Activated CD4-positive, alpha-beta T cell treated with anti-CD3 and anti-CD28 coated beads, Interleukin-10, Interleukin-2, amounts not matched to agents 100 ng/mL and 50 ng/mL, durations not matched to agents 16 hours and 8 hours (primary cell): ENCODE results near the gene SYF2.
A peak's percentile ranks its signal among the peaks of the same experiment; 100 is the strongest.
"Not testable (repeated sequence)": the region's sequence is repeated elsewhere in the genome, so short reads cannot be mapped to it uniquely, and the experiment has no call there.

Experiments
- DNase-seq: peaks from one replicate; pipeline ENCODE4 v3.0.0-alpha.2; 2020

The SYF2 gene

DNA sequence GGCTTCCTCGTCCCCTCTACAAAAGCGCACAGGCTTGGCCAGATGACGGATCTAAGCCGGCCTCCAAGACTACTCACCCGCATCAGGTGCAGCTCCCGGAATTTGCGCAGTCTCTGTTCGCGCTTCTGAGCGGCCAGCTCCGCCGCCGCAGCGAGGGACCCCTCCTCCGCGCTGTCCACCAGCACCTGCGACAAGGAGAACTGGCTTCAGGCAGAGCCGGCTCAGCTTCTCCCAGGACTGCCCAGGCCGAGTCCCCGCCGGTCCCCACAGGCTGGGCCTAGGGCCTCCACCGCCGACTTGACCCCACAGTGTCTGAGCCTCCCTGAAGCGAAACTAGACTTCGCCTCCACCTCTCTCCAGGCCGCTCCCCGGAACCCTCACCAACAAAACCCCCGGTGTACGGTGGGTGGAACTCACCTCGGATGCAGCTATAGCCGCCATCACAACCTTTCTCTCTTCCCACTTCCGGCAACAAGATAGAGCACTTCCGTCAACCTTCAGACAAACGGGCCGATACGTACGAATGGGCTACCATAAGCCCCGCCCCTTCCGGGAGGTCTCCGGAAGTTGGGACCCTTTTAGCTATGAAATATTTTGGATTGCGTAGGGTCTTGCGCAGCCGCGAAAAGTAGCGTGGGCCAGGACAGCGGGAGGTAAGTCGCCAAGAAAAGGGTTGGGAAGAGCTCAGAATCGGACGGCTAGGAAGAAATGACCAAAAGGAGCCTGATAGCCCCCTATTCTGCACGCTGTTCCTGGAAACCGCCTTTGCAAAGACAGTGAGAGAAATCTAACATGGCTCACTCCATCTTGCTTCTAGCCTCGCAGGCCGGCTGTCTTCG is at the start of gene SYF2:
SYF2 (minus strand) TSS at position 476 of the 839 bp plus-strand sequence; CDS start at position 441, 35 bp downstream.
- peak; percentile 95 for DNase-seq

DNA sequence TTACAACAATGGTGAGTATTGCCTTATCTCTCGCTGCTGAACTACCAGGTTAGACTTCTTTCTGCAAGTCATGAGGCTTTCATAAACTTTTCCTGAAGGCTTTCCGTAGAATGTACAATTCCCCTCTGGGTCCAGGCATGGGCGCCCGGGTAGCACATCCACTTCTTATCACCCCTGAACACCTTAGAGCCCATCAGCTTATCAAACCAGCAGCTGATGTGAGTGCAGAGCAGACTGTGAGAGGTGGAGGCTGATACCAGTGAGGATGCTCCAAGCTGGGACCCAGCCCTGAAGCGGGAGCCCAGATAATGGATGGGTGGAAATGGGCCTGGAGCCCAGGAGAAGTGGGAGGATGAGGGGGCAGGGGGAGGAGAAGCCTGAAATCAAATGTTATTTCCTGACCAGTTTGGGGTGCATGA is 47.4 kb upstream of the SYF2 start:
- DNase-seq: not testable (repeated sequence)

DNA sequence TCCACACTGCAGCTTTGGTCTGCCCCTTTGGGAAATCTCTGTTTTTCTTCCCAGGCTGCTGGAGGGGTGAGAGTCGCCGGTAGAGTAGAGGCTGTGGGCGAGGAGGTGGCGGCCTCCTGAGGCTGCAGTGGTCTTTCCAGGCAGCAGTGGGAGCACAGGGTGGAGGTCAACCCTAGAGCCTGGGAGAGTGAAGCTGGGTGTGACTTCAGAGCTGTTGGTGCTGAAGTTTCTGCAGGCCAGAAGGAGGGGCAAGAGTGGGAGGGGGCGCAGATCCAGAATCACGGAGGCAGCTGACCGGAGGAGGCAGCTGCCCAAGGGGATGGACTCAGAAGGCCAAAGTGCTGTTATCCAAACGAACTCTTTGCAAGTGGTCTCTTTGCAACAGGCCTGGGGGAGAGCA is 46.5 kb upstream of the SYF2 start:
- not testable (repeated sequence) for DNase-seq

DNA sequence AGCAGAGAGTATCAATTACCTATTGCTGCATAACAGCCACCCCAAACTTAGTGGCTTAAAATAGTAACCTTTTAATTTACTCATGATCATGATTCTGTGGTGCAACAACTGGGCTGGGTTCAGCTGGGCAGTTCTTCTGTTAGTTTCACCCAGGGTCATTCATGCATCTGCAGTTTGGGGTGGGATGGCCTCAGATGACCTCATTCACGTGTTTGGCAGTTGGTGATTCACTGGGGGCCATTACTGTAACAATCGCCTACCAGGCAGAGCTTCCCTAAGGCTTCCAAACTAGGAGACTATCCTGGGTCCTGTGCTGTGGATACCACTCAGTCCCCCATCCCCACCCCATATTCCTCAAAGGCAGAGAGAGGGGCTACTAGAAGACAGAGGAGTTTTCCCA is 46.1 kb upstream of the SYF2 start:
- DNase-seq: not testable (repeated sequence)

DNA sequence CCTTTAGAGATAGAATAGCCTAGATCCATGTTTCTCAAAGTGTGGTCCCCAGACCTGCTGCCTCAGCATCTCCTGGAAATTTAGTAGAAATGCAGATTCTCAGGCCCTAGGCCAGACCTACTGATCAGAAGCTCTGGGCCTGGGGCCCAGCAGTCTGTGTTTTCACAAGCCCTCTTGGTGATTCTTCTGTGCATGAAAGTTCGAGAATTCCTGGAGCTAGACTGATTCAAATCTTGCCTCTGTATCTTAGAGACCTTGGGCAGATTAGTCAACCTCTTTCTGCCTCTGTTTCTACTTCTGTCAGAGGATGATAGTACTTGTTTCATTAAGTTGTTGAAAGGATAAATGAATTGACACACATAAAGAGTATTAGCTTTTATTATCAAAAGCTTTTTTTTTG is 45.0 kb upstream of the SYF2 start:
- DNase-seq: not testable (repeated sequence)

DNA sequence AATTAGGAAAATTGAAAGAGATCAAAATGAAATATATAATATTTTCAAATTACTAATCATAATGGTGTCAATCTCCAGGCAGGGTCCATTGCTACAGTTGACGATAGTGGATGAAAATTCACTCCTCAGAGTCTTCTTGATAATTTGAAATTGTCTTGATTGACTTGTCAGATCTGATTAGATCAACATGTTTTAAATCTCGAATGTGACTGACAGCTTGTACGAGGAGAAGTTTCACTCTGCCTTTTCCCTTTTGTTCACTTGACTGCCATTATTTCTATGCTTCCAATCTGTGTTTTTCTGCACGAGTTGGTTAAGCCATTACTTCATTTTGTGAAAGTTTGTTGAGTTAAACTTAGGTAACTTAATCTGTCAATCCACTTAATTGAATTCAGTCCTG is 43.3 kb upstream of the SYF2 start:
- not testable (repeated sequence) for DNase-seq

DNA sequence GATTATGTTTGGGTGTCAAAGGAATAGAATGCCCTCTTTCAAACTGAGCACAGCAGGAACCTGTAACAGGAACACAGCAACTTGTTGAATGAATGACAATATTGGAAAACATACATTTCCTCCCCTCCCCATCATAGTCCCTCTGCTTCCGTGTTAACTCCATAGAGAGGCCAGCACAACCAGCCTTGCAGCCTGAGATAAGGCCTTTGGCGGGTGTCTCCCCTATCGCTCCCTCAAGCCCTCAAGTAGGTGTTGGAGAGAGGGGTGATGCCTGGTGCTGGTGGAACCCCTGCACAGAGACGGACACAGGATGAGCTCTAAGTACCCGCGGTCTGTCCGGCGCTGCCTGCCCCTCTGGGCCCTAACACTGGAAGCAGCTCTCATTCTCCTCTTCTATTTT is 39.9 kb upstream of the SYF2 start, which contains the start of gene RHD:
RHD (plus strand) TSS at position 272 of the 400 bp plus-strand sequence; CDS start at position 311, 39 bp downstream.
- not testable (repeated sequence) for DNase-seq

DNA sequence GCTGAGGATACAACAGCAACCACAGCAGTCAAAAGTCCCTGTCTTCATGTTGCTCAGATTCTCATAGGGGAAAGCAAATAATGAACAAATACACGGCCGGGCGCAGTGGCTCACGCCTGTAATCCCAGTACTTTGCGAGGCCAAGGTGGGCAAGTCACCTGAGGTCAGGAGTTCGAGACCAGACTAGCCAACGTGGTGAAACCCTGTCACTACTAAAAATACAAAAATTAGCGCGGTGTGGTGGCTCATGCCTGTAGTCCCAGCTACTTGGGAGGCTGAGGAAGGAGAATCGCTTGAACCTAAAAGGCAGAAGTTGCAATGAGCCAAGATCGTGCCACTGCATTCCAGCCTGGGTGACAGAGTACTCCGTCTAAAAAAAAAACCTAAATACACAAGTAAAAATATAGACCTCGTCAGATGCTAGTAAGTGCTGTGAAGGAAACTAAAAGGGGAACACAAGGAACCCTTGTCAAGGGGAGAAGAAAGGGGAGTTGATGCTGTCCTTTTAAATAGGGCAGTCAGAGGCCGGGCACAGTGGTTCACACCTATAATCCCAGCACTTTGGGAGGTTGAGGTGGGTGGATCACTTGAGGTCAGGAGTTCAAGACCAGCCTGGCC is 36.0 kb upstream of the SYF2 start:
- DNase-seq: not testable (repeated sequence)

DNA sequence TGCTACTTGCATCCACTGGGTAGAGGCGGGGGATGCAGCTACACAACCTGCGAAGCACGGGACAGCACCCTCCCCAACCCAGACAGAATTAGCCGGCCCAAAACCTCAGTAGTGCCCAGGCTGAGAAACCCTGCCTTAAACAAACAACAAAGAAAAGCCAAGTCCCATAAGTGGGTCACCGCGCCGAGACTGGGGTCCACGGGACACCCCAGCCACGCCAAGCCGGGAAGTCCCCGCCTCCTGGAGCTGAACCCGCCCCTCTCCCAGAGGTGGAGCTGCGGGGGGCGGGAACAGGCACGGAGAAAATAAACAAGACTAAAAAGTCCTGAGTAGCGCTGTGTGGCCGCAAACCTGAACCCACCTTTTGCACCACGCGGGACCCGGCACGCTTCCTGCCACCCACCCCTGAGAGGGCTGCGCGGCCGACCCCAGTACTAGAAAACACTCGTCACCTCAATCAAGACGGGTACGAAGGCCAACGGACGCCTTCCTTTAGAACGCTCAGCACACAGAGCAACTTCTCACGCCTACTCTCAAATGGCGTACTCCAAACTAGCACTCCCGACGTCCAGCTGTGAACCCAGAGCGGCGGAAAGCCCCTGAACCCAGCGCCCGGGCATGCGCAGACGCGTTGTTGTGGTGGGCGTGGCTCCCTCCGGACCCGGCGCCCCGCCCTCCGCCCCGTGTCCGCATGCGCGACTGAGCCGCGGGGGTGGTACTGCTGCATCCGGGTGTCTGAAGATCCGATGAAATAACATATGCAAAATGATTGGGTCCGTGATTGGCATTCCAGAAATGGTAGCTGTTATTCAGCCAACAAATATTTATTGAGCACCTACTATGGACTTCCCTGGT is 35.2 kb upstream of the SYF2 start:
- DNase-seq: not testable (repeated sequence)

DNA sequence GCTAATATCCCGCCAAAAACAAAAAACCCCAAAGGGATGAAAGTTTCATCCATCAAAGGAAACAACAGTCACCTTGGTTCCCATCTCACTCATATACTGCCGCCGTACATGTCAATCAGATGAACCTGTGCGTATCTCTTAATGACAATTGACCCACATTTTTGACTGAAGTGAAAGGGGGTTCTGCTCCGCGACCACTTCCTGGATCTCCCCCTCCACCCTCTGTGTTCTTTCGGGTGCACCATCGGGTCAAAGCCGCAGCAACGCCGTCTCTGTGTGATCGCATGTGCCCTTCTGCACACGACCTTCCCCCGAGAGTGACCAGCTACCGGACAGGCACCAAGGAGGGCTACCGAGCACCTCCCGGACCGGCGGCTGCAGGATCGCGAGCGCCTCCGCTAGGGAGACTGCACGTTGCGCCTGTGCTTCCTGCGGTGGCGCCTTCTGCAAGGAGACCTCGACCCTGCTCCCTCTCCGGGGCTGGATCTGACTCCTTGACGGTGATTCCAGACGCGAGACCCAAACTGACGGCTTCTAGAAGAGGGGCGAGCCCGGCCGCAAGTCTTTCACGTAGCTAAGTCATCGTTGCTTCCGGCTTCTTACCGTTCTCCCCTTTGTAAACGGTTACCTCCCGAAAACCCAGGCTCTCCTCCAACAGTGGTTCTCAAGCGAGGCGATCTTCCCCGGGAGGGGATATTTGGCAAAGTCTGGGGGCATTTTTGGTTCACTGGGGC is 34.4 kb upstream of the SYF2 start:
- not testable (repeated sequence) for DNase-seq

DNA sequence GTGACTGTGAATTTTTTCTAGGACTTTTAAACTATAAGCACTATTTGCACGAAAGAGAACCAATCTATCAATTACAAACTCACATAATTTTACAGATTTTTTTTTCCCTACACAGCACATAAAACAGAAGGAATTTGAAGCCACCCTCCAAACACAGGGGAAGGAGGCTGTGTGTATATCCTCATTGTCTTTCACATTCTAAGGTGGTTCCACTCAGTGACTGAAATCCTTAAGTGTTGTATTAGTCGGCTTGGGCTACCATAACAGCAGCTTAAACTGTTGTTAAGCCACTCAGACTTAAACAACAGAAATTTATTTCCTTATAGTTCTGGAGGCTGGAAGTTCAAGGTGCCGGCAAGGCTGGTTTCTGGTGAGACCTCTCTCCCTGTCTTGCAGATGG is 28.0 kb upstream of the SYF2 start:
- not testable (repeated sequence) for DNase-seq

DNA sequence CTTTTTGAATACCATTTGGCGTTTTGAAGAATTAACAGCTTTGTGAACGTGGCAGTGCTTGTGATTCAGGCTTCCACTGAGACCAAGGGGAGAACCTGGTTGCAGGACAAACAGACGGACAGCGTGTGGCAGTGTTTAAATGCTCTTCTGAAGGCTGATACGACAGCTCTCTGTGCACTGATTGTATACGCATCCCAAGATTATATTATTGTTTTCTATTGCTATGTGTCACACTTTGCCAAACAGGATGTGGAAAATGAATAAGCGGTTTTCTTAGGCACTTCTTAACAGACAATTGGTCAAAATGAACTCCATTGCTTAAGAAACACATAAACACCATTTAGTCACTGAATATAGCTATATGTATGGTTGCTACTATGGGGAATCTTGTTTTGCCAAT is 27.5 kb upstream of the SYF2 start:
- peak; percentile 45 for DNase-seq

DNA sequence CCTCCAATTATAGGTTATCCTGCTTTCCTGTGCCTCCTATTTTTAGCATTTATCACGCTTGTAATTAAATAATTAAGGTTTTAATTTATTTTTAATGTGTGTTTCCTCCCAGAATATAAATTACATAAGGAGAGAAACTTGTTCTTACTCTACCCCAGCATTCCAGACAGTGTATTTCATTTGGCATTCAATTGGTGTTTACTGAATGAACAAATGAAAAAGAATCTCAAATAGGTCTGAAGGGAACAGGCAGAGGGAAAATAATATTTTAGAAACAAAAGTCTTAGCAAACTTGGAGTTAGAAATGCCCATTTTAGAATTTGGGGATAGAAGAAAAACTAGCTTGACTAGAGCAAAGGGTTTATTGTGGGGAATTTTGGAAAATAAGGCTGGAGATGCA is 24.9 kb upstream of the SYF2 start:
- no peak for DNase-seq

DNA sequence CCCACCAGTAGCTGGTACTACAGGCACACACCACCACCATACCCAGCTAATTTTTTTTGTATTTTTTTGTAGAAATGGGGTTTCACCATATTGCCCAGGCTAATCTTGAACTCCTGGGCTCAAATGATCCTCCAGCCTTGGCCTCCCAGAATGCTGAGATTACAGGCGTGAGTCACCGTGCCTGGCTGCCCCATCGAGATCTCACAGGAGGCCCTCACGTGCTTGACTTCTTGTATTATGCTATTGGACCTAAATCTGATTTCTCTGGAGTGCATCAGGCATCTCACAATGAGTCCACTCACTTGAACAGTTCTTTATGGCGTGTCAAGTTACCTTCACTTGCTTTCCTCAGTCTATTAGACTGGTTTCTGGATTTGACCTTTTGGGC is 24.3 kb upstream of the SYF2 start:
- no peak for DNase-seq

DNA sequence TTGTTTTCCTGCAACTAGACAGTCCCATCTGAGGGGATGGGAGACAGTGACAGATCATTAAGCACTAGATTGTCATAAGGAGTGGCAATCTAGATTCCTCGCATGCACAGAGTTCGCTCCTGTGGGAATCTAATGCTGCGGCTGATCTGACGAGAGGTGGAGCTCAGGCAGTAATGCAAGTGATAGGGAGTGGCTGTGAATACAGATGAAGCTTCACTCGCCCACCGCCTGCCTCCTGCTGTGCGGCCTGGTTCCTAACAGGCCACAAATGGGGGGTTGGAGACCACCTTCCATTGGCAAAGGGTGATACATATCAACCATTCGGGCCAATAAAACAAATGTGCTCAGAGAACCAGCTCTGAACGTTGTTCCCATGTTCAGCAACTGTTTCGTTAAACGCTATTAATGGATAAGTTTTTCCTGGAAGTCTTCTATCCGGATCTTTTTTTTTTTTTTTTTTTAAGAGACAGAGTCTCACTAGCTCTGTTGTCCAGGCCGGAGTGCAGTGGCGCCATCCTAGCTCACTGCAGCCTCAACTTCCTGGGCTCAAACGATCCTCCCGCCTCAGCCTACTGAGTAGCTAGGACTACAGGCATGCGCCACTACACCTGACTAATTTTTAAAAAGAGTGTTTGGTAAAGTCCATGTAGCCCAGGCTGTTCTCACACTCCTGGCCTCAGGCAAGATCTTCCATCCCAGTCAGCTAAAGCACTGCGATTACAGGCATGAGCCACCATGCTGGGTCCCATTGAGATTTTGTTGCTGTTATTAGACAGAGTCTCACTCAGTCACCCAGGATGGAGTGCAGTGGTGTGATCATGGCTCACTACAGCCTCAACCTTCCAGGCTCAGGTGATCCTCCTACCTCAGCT is 23.6 kb upstream of the SYF2 start:
- no peak for DNase-seq

DNA sequence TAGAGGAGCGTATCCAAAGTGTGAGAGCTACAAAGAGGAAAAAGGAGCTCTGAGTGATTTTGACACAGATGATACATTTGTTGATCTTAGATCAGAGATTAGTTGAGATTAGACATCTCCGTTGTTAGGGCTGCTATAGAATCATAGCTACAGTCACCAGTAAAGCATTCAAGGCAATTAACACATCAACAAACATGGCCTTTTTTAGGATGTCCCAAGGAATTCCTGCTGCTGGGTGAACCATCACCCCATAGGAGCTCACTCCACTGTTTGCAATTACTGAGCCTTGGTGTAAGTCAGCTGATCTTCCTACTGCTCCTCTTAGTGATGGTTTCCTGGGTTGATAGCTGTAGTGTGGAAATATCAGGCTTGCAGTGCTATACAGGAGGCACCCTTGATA is 21.6 kb upstream of the SYF2 start:
- no peak for DNase-seq

DNA sequence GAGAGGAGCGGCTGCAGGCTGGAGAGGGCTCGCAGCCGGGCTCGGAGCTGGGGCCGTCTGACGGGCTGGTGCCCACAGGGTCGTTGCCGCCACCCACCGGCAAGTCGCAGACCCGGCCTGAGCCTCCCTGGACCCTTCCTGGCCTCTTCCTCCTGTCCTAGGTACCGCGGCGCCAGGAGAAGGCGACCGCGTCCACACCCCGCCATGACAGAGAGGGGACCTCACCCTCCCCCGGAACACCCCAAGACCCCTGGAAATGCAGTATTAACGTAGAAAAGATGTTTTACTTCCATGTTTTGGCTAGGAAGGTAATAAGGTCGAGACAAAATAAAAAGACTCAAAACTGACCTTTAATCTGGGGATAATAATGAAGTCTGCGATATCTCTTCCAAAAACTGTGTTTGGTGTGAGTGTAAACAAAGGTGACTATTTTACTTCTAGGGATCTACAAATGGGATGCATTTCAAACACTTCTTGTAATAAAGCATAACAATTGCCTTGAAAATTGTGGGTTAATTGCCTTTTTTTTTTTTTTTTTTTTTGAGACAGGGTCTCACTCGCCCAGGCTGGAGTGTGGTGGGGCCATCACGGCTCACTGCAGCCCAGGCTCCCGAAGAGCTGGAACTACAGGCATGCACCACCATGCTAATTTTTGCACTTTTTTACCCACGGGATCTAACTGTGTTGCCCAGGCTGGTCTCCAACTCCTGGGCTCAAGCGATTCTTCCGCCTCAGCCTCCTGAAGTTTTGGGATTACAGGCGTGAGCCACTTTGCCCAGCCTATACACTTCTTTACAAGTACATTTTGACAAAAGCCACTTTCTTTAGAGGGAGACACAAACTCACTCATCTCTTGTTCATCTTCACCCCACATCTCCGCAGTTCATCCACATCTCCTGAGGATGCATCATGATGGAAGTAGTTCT is 15.8 kb upstream of the SYF2 start:
- DNase-seq: no peak

DNA sequence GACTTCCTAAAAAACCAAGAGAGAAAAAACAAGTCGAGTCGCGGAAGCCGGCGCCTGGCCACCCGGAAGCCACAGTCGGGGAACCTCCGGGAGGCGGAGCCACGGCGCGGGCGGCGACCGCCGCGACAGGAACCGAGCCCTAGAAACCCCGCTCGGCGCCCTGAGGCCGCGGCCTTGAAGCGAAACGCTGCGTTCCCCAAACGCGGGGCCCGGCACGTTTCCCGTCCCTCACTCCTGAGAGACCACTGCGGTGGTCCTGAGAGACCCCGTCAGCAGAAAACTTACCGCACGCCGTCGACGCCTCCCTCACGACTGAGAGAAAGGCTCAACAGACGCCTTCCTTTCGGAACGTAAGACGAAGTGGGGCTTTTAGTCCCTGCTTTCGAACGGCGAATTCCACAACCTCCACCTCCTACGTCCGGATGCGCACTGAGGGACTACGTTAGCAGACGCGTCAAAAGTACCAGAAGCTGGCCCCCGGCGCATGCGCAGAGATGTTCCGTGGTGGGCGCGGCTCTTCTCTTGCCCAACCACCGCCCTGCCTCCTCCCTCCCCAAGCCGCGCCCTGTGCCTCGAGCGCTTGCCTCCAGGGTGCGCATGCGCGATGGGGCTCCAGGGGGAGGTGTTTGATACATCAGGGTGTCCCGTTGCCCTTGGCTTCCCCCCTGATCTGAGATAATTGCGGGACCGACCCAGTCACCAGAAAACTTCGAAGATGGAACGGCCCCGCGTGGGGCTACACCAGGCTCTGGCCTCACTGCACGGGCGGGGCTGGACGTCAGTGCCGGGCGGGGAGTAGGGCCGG is 14.9 kb upstream of the SYF2 start, which contains the start of gene RSRP1:
RSRP1 (minus strand) TSS at position 431 of the 805 bp plus-strand sequence. CDS start 491 bp downstream, outside the sequence.
- DNase-seq: peak; percentile 100

DNA sequence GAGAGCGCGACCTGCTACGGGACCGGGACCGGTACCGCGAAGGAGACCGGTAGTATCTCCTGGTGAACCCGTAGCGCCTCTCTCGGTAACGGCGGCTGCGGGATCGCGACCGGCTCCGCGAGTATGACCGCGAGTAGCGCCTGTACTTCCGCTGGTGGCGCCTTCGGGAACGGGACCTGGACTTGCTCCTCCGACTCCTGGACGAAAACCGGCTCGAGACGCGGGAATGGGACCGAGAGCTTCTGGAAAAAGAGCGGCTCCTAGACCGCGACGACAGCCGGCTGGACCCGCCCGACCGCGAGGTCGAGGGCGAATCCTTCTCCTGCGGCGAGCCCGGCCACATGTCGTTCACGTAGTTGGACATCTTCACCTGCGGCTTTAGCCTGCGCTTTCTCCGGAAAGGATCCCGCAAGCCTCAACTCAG is 14.3 kb upstream of the SYF2 start:
- DNase-seq: peak; percentile 38
